NCI-H748 (cell line): Measurements from ENCODE around the gene CDON.
"Not testable (repeated sequence)": the region's sequence is repeated elsewhere in the genome, so short reads cannot be mapped to it uniquely, and the experiment has no call there.

Experiments
- DNase-seq: peaks from one replicate; lab custom pipeline; 2025; ENCODE audit not compliant: unreplicated experiment; lab: John Stamatoyannopoulos, UW

The CDON gene

GRCh38 chr11:126049159-126049558 lies 13.5 kb downstream of the CDON start:
- DNase-seq: no peak

- no peak for DNase-seq
Measured at GRCh38 chr11:126048197-126048596, 14.5 kb downstream of the CDON start.

DNA sequence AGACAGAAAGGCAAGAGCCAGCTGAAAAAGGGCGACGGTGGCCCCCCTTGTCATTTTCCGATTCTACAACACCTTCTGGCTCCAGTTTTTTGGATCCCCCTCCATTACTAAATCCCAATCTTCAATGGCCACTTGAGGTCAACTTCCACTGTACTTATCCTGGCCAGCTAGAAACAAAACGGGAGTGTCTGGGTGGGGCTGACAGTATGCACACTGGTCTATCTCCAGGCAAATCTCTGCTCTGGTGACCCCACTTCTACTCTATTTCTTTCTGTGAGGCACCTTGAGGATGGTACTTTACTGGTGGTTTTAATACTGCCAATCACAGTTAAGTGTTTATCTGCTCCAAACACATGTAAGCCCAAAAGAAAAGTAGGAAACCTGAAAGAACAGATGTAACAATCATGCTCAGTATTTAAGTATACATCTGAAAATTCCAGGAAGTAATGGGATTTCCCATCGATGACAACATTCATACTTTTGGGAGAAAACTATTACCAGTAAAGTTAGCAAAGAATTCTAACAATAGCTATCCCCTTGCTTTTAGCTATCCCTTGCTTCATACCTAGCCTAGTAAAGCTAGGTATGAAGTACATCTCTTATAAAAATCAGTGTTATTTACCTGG lies 16.0 kb downstream of the CDON start:
- no peak for DNase-seq

GRCh38 chr11:126039485-126040271 lies 23.0 kb downstream of the CDON start:
- DNase-seq: no peak

- no peak for DNase-seq
Measured at GRCh38 chr11:126035718-126036117, 26.9 kb downstream of the CDON start.

DNA sequence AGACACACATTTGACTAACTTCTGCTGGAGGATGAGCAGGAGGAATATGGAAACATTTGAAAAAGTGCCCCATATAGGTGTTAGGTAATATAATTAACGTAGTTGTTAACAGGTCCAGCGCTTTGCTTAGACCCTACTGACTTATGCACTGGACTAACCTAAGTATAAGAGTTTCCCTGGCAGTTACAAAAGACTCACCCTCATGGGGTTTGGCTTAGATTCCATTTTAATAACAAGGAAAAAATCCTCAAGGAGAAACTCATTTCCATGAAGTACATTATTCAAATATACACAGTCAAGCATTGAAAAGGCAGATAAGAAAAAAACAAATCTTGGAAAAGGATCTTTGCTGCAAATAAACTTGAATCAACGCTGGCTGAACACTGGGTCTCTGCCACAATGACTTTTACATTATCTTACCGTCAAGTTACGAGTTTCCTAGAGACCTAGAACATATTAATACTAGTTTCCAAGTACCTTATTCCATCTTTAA lies 27.7 kb downstream of the CDON start:
- DNase-seq: no peak

- DNase-seq: no peak
Measured at GRCh38 chr11:126034039-126034932, 28.4 kb downstream of the CDON start.

DNA sequence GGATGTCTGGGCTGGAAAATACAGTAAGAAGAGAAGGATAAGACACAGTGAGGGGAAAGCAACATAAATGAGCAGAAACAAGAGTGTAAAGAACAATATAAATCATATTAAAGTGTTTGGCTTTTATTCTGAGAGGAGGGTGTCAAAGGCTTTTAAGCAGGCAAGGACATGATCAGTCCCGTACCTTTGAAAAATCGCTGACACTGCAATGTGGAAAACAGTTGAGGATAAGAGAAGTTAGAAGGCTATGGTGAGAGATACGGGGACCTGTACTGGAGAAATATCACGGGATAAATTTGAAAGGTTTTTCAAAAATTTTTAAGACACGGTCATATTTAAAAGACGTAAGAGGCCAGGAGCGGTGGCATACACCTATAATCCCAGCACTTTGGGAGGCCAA lies 30.3 kb downstream of the CDON start:
- DNase-seq: no peak

- no peak for DNase-seq
Measured at GRCh38 chr11:126029805-126030204, 32.9 kb downstream of the CDON start.

GRCh38 chr11:126029237-126029636 lies 33.4 kb downstream of the CDON start:
- DNase-seq: no peak

- not testable (repeated sequence) for DNase-seq
Measured at GRCh38 chr11:126028534-126028933, 34.1 kb downstream of the CDON start.

DNA sequence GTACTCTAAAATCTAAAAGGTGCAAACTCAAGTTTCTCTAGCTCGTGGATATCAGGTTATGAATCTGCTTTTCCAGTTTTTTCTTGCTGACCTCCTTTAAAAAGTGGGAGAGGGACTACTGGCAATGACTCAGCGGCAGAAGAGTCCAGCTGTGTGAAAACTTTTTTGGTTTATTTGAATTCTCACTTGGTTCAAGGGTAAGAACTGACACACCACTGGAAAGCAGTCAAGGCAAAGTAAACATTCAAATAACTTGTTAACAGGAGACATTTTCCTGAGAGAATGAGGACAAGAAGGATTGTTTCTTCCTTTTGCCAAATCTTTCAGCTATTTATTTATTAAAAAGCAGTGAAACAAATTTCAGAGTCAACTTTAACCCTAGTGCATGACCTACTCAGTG lies 36.1 kb downstream of the CDON start:
- no peak for DNase-seq

GRCh38 chr11:126025822-126026221 lies 36.8 kb downstream of the CDON start:
- no peak for DNase-seq

- DNase-seq: no peak
Measured at GRCh38 chr11:126024123-126024522, 38.5 kb downstream of the CDON start.

DNA sequence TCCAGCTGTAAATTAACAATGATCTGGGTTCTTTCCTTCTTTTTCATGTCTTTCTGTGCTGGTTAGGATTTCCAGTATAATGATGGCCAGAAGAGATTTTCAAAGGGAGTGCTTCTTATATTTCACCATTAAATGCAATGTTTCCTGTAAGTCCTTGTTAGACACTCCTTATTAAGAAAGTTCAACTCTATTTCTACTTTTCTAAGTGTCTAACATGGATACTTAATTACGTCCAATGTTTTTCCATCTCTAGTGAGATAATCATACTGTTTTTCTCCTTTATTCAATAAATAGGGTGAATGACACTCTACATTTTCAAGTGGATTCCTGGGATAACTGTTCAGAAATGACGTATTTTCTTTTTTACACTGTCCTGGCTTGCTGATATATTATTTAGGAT lies 49.8 kb downstream of the CDON start:
- no peak for DNase-seq

DNA sequence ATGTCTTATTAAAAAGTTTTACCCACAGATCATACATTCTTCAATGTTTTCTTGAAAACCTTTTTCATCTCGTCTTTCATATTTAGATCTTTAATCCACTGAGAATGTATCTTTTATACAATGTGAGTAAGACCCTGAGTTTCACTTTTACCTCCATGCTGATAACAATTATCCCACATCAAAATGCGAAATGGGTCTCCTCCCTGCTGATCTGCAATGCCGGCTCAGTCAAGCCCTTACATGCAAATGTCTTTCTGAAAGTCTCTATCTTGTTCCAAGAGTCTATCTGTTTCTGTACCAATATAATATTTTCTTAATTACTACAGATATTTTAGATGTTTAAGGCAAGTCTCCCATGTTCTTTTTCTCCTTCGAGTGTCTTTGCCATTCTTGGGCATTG lies 50.9 kb downstream of the CDON start:
- no peak for DNase-seq

DNA sequence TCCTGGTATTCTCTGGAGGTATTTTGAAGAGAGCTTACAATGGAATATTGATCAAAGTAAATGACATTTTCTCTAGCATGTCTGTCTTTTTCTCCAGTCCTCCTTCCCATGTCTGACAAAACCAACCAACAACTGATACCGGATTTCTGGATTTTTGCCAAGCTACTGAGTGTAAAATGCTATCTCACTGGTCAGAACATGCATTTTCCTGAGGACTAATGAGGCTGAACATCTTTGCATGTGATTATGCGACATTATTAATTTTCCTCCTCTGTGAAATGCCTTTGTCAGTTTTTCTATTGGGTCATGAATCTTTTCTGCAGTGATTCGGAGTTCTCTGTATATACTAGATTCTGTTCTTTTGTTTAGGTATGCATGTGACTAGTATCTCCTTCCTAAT lies 51.4 kb downstream of the CDON start:
- DNase-seq: no peak

- no peak for DNase-seq
Measured at GRCh38 chr11:126008956-126009355, 53.7 kb downstream of the CDON start.

DNA sequence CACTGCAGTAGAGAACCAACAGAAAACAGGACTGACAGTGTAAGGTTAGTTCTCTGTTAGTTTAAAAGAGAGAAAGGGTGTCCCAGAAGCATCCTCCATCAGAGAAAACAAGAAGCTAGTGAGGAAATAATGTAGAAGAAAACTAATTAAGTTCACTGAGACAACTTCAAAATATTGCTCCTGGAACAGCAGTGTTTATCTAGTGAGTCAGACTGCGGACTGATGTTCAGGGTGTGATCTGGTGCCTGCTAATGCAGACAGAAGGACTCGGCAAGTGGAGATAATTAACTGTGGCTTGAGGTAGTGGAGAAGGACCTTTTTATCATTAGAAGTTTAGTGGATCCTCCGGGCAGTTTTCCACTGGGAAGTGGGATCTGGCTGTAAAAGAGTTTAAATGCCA lies 55.4 kb downstream of the CDON start:
- DNase-seq: no peak

DNA sequence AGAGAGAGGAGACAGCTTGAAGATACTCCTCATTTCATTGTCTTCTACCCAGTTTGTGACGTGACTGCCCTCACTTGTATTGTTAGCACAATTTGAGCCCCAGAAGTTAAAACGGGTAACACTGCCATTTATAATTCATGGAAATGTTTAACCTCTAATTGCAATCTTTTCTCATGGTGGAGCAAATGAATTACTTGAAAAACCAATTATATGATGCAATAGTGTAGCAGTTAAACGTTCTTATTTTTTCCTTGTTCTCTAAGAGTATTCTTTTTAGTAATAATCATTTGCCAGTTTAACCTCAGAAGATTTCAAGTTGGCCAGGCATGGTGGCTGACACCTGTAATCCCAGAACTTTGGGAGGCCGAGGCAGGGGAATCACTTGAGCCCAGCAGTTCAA lies 56.6 kb downstream of the CDON start:
- no peak for DNase-seq

DNA sequence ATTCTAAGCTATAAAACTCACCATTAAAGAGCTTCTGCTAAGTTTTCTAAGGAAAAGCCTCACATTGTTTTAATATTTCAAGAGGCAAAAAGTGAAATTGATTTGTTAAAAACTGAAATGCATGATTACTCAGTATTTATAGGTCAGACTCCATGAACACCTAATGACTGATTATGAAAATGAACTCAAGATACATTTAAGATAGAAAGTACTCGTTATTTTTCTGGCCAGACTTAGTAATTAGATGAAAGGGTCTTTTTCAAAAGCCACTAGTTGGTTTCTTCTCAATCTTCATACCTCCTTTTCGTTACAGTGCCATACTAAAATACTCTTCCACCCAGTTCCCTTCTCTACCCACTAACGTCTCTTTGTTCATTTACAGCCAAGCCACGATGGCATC lies 60.5 kb downstream of the CDON start:
- DNase-seq: no peak
